ENCODE measurements around the gene DNM3.

Gene DNM3

GRCh38 chr1:172149346-172149745 is 308.0 kb downstream of the DNM3 start:
- DNase-seq (ENCODE audit: insufficient read length, low spot score), result no peak
- no peak for FAIRE-seq

GRCh38 chr1:172154551-172154950 is 313.3 kb downstream of the DNM3 start:
- FAIRE-seq (no peak), DNase-seq (ENCODE audit: insufficient read length, low spot score) (peak; percentile 34)

- no peak for FAIRE-seq
- DNase-seq (ENCODE audit: insufficient read length, low spot score), result no peak
Measured at GRCh38 chr1:172155766-172156165, 314.5 kb downstream of the DNM3 start.

- no peak for FAIRE-seq
- DNase-seq (ENCODE audit: insufficient read length, low spot score), result no peak
Measured at GRCh38 chr1:172162236-172162635, 320.9 kb downstream of the DNM3 start.

GRCh38 chr1:172163498-172164215 is 322.4 kb downstream of the DNM3 start:
- DNase-seq (ENCODE audit: insufficient read length, low spot score) (no peak), FAIRE-seq (no peak)

GRCh38 chr1:172165403-172165802 is 324.1 kb downstream of the DNM3 start:
- FAIRE-seq (no peak), DNase-seq (ENCODE audit: insufficient read length, low spot score) (no peak)

- DNase-seq (ENCODE audit: insufficient read length, low spot score) (no peak), FAIRE-seq (no peak)
Measured at GRCh38 chr1:172167796-172168596, 326.7 kb downstream of the DNM3 start.

- FAIRE-seq (no peak), DNase-seq (ENCODE audit: insufficient read length, low spot score) (no peak)
Measured at GRCh38 chr1:172168597-172168872, 327.2 kb downstream of the DNM3 start.

GRCh38 chr1:172169836-172170235 is 328.5 kb downstream of the DNM3 start:
- no peak for FAIRE-seq
- no peak for DNase-seq (ENCODE audit: insufficient read length, low spot score)

GRCh38 chr1:172172352-172172831 is 331.1 kb downstream of the DNM3 start:
- FAIRE-seq, result no peak

GRCh38 chr1:172176206-172176605 is 334.9 kb downstream of the DNM3 start:
- DNase-seq (ENCODE audit: insufficient read length, low spot score) (no peak), FAIRE-seq (no peak)

More at GRCh38 chr1:172172352-172172831, 331.1 kb downstream of the DNM3 start:
- DNase-seq (ENCODE audit: insufficient read length, low spot score), result no peak

- no peak for FAIRE-seq
- no peak for DNase-seq (ENCODE audit: insufficient read length, low spot score)
Measured at GRCh38 chr1:172177849-172178248, 336.6 kb downstream of the DNM3 start.

- DNase-seq (ENCODE audit: insufficient read length, low spot score) (no peak), FAIRE-seq (no peak)
Measured at GRCh38 chr1:172178886-172179285, 337.6 kb downstream of the DNM3 start.

- FAIRE-seq (no peak), DNase-seq (ENCODE audit: insufficient read length, low spot score) (no peak)
Measured at GRCh38 chr1:172179918-172180317, 338.6 kb downstream of the DNM3 start.

GRCh38 chr1:172180501-172181285 is 339.4 kb downstream of the DNM3 start:
- FAIRE-seq, result no peak
- no peak for DNase-seq (ENCODE audit: insufficient read length, low spot score)

- no peak for DNase-seq (ENCODE audit: insufficient read length, low spot score)
- no peak for FAIRE-seq
Measured at GRCh38 chr1:172184506-172185191, 343.4 kb downstream of the DNM3 start.

GRCh38 chr1:172185211-172185610 is 343.9 kb downstream of the DNM3 start:
- no peak for DNase-seq (ENCODE audit: insufficient read length, low spot score)

GRCh38 chr1:172185996-172186395 is 344.7 kb downstream of the DNM3 start:
- no peak for FAIRE-seq
- DNase-seq (ENCODE audit: insufficient read length, low spot score), result no peak

More at GRCh38 chr1:172185211-172185610, 343.9 kb downstream of the DNM3 start:
- FAIRE-seq, result no peak

GRCh38 chr1:172201572-172201971 is 360.3 kb downstream of the DNM3 start:
- FAIRE-seq, result no peak
- no peak for DNase-seq (ENCODE audit: insufficient read length, low spot score)

- DNase-seq (ENCODE audit: insufficient read length, low spot score) (no peak), FAIRE-seq (no peak)
Measured at GRCh38 chr1:172203135-172203823, 362.0 kb downstream of the DNM3 start.
